NB4 (cell line): ENCODE data around the gene HLA-DQB1.

Source experiments
- CTCF ChIP-seq: IDR thresholded peaks from one replicate; pipeline ENCODE4 v1.5.1; 2012; ENCODE audit warnings: low read depth, low read length
- MYC ChIP-seq: IDR thresholded peaks from 2 replicates; pipeline ENCODE4 v1.6.1; 2011; ENCODE audit warnings: low read depth, low read length
- POLR2A ChIP-seq: IDR thresholded peaks from 2 replicates; pipeline ENCODE4 v1.6.1; 2011; ENCODE audit warnings: mild to moderate bottlenecking; ENCODE audit not compliant: insufficient read length; ENCODE audit errors: extremely low read depth
- TF ChIP-seq, protein P1 (sequence below): IDR thresholded peaks from 2 replicates; pipeline ENCODE4 v1.6.1; 2011; ENCODE audit warnings: low read depth, low read length

GRCh38 chr6:32627831-32628230 lies 38.6 kb downstream of the HLA-DQB1 start:
- TF ChIP-seq CTCF (no peak), POLR2A (no peak), MYC (no peak)
- TF ChIP-seq, protein P1, sequence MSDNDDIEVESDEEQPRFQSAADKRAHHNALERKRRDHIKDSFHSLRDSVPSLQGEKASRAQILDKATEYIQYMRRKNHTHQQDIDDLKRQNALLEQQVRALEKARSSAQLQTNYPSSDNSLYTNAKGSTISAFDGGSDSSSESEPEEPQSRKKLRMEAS = no peak
